H1 (cell line): Measurements from ENCODE around the gene ATMIN. TPM values are rescaled to one million over a fixed set of nuclear protein-coding genes. Genes with fewer than 3 reads are reported as not detected.

Source experiments
- RFX5 ChIP-seq: IDR thresholded peaks from 2 replicates; pipeline ENCODE4 v1.6.1; 2011; ENCODE audit warnings: low read depth, low read length, improper control_type of control experiment, borderline replicate concordance
- SIN3A ChIP-seq, 2 experiments: IDR thresholded peaks in 1 of 2; conservative IDR thresholded peaks in 1 of 2; 2 replicates each; pipeline ENCODE4 v1.6.1; 2011 to 2012; ENCODE audit warnings: low read length in 2 of 2, improper control_type of control experiment in 1 of 2, low read depth in 1 of 2, mild to moderate bottlenecking in 1 of 2
- TBP ChIP-seq: IDR thresholded peaks from 2 replicates; pipeline ENCODE4 v1.6.1; 2011; ENCODE audit warnings: low read depth, low read length, improper control_type of control experiment
- polyA plus RNA-seq, 7 experiments: library from polyadenylated mRNA; depleted of rRNA in 3 of 7; stranded (reverse) in 5 of 7; unstranded in 2 of 7; fragments of >200 nt in 5 of 7; fragments of 200-250 nt in 2 of 7; gene quantifications; 1 replicate in 5 of 7; 2 replicates in 1 of 7; 4 replicates in 1 of 7; pipeline versions ENCODE4 v1.2.1 to v1.2.3, GENCODE V29; 2011 to 2013; ENCODE audit warnings: missing spikeins in 2 of 7, mixed read lengths in 2 of 7
- total RNA-seq: library from RNA; stranded (reverse); fragmentation: NEBNext Ultra II Directional; extraction: Animal tissue kit (Norgen Biotek cat#: 25700); gene quantifications from 2 replicates; pipeline ENCODE4 v1.2.1, GENCODE V29; 2021

Gene ATMIN
- total and polyA plus RNA-seq, 2 of the 8 experiments (the other 6 are each of a cell fraction or from before 2014, with no cell fraction given): 34.8 to 59.8 TPM

DNA sequence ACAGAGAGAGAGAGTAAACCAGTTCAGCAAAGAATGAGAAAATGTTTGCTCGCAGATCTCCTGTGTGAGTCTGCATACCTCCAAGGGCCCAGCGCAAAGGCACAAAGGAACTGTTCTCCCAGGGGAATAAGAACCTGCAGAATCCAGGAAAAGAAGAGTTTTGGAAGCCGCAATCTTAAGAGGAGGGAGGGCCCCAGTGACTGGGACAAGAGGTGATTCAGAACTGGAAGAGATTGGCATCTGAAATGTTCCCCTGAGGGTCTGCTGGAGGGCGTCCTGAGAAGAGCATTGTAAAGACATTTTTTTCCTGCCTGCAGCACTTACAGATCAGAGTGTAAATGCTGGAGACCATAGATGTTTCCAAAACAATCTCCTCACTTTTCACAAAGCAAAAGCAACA, 6.1 kb downstream of the ATMIN start (continued):
- TF ChIP-seq TBP: no peak
- no peak for TF ChIP-seq RFX5
- no peak for TF ChIP-seq SIN3A (conservative IDR thresholded peaks at IDR 0.05 in 1 of 2, IDR thresholded peaks at IDR 0.05 in 1 of 2; ENCODE audit: low read depth in 1 of 2, low read length in 2 of 2)
- TF ChIP-seq, all 59 proteins: peak for 0
